Muscle of arm (tissue), 12 donors: ENCODE data around the gene CACTIN. TPM values are rescaled to one million over a fixed set of nuclear protein-coding genes. Genes with fewer than 3 reads are reported as not detected.
"Not testable (repeated sequence)": the region's sequence is repeated elsewhere in the genome, so short reads cannot be mapped to it uniquely, and the experiment has no call there.

ENCODE experiments used
- DNase-seq: peaks from one replicate; pipeline ENCODE4 v3.0.0-alpha.2; 2013
- polyA plus RNA-seq, 12 donors: library from polyadenylated mRNA; unstranded; fragments of 120-200 nt; gene quantifications; one replicate each; pipeline ENCODE4 v1.2.1, GENCODE V29; 2013; ENCODE audit not compliant: insufficient read length in 12 of 12

Gene CACTIN
- polyA plus RNA-seq, 12 donors = 13.8 to 32.4 (median 16.3) TPM; not detected in 1

- no peak for DNase-seq
Measured at GRCh38 chr19:3649888-3650287, 23.3 kb upstream of the CACTIN start.

GRCh38 chr19:3648037-3648905 is 21.7 kb upstream of the CACTIN start:
- DNase-seq = no peak

GRCh38 chr19:3647102-3647501 is 20.5 kb upstream of the CACTIN start:
- DNase-seq = not testable (repeated sequence)

- DNase-seq = no peak
Measured at GRCh38 chr19:3646336-3647092, 19.9 kb upstream of the CACTIN start.

GRCh38 chr19:3645726-3646125 is 19.1 kb upstream of the CACTIN start:
- DNase-seq = no peak

GRCh38 chr19:3645067-3645396 is 18.4 kb upstream of the CACTIN start:
- DNase-seq = no peak

GRCh38 chr19:3644351-3645066 is 17.9 kb upstream of the CACTIN start:
- DNase-seq = no peak

- DNase-seq = no peak
Measured at GRCh38 chr19:3643674-3644313, 17.2 kb upstream of the CACTIN start.

- DNase-seq = no peak
Measured at GRCh38 chr19:3642987-3643673, 16.5 kb upstream of the CACTIN start.

GRCh38 chr19:3642296-3642695 is 15.7 kb upstream of the CACTIN start:
- no peak for DNase-seq

- DNase-seq = no peak
Measured at GRCh38 chr19:3641515-3642269, 15.1 kb upstream of the CACTIN start.

GRCh38 chr19:3639479-3639878 is 12.9 kb upstream of the CACTIN start:
- no peak for DNase-seq

GRCh38 chr19:3638208-3639193 is 11.9 kb upstream of the CACTIN start:
- DNase-seq = no peak

- no peak for DNase-seq
Measured at GRCh38 chr19:3637621-3638020, 11.0 kb upstream of the CACTIN start.

GRCh38 chr19:3636962-3637361 is 10.4 kb upstream of the CACTIN start:
- no peak for DNase-seq

GRCh38 chr19:3636506-3636905 is 9.9 kb upstream of the CACTIN start:
- DNase-seq = no peak

- no peak for DNase-seq
Measured at GRCh38 chr19:3634496-3635045, 8.0 kb upstream of the CACTIN start.

GRCh38 chr19:3633559-3633988 is 7.0 kb upstream of the CACTIN start:
- no peak for DNase-seq
